ENCODE data around the gene TMEM135.

Gene TMEM135

DNA sequence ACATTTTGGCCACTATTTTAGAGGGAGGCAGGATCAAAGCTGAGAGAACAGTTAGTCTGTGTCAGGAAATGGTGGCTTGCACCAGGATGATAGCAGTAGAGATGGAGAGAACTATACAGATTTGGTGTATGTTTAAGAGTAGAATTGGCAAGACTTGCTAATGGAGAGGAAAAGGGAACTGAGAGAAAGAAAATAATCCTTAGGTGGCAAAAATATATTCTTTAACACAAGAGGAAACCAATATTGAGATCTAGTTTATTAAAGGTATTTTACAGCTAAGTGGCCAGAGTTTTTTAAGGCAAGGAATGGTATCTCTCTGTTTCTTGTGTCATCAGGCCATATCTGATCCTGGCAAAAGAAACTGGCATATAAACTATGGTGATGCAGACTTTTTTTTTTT, 278.8 kb downstream of the TMEM135 start:
- no peak for DNase-seq

DNA sequence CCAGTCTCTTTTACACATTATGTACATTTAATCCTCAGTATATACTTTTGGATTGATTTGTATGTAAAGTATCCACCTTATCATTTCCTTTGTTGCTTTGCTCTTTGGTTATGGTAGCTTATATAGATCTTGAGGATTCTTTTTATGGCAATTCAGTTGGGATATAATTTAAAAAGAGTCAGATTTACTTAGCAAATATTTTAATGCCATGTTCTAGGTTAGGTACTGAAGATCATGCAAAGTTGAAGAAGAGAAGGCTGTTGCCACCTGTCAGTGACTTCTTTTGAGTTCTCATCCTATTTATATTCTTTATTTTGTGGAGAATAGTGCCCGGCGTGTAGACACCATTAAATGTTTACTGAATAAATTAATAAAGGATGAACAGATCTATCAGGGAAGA, 279.7 kb downstream of the TMEM135 start:
- no peak for DNase-seq

DNA sequence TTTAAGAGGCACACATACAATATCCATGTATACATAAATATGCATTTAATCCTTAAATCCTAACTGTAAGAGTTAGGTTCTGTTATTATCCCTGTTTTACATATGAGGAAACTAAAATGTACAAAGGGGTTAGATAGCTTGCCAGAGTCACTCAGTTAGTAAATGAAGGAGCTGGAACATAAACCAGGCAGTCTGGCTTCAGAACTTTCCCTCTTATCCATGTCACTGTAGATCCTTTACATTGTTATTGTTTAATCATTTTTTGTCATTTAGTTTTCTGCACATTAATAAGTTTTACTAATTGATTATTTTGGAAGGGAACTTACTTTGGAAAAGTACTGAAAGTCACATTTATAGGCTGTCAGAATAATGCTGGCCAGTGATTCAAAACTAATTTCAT, 282.4 kb downstream of the TMEM135 start:
- no peak for DNase-seq

DNA sequence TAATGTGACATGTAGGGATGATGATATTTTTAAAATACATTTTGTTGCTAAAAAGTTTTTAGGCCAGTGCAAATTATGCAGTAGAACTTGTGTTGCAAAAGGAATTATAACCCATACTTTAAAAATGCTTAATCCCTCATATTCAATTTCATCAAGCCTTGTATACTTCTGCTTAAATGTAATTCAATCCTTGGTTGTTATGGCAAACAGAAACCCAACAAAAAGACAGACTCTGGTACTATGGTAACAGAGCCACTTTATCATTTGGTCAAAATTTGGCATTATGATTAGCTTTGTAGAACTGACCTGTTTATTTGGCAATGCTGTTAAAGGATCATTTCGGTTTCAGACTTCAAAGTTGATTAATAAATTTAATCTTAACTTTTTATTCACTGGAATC, 284.8 kb downstream of the TMEM135 start:
- no peak for DNase-seq

DNA sequence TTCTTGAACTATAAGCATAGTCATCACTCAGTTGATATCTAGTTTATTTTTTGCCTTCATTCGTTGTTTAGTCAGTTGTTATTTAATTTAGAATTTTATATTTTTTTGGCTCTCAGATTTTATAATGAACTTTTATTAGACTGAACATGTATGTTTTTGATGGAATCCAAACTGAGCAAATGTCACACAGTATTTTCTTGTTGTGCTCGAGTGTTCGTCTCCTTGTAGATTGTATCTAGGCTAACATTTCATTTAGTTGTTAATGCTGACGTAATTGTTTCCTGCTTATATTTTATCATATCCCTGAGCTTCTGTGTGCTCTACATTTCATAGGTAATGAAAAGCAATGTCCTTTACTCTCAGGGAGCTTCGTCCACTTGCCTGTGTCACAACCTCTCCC, 286.2 kb downstream of the TMEM135 start:
- no peak for DNase-seq

DNA sequence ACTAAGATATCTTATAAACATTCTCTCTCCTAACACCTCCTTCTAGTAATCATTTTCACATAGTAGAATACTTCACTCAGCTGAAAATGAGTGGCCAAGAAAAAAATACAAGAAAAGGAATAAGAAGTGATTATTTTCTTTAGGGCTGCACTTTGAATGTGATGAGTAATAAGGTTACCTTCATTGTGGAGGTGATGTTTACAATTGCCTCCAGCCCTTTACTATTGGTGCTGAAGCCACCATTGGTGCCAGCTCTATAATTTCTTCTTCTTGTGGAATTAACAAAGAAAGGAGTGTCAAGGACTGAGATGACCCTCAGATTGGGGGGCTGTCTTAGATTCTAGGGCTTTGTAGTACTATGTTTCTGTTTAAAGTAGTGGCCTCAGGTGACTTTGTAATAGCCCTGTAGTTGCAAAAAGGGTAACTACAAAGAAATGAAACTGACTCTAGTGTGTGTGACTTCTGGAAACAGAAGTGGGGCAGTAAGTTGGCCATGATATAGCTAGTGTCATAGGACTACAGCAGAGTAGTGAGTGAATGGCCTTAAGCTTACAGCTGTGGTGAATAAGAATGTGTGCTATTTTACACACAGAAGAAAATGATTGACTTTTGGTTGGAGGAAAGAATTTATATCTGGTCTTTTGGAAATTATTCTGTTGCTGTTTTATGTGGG, 287.2 kb downstream of the TMEM135 start:
- DNase-seq: no peak

DNA sequence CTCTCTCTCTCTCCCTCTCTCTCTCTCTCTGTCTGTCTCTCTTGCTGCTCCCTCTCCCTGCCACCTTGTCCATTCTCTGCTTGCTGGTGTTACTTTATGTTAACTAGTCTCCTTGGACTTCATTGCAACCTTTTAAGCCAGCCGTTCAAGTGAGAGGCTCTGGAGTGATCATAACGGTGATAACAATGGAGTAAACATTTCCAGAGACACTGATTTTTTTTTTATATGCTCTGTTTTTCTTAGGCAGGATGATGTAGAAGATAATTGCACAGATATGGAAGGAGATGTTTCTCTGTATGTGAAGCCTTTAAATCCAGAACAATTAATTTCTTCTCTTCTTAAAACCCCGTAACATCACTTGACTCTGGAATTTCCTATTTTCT, 287.7 kb downstream of the TMEM135 start:
- no peak for DNase-seq

DNA sequence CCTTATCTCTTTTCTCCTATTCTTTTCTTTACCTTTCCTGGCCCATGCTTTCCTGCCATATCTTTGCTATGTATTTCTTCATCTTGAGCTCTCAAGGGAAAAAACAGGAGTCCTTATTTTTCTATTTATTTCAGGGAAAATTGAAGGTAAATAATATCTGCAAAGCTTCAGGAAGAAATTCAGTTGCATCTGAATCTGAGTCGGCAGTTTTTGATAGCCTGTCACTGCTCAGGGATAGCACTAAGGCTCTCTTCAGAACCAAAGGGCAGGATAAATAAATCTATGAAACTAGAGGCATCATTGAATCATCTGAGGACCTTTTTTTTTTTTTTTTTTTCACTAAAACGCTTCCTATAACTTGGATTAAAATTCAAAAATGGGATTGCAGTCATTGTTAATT, 288.9 kb downstream of the TMEM135 start:
- DNase-seq: no peak

DNA sequence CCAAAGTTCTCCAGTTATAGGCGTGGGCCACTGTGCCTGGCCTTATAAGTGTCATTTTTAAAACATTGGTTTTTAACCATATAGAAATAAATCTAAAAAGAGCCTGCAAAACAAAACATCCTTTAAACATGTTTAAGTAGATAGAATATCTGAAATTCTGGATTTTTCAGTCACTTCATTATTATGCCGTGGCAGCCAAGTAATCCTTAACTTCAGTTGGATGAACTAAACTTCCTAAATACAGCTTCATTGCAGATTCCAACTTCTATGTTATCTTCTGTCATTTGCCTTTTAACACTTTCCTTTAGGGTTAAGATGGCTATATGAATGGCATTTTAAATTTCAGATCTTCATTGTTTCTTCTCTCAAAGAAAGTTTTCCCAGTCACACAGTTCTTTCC, 291.4 kb downstream of the TMEM135 start:
- DNase-seq: no peak

DNA sequence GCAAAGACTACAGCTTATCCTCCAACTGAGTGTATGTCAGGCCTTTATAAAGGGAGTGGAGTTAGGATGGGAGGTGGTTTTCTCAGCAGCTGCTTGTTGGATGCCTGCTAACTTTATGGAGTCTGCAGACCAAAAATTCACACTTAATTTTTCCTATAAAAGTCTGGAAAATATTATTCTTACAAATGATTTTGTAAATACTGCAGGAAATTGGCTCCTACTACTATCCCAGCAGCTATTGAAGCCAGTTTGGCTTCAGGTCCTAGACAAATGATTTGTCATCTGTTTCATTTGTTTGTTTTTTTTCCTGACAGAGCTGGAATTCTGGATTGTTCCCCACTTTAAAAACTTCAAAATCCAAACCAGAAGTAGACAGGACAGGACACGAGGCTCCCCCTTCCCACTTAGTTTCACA, 292.5 kb downstream of the TMEM135 start:
- no peak for DNase-seq

DNA sequence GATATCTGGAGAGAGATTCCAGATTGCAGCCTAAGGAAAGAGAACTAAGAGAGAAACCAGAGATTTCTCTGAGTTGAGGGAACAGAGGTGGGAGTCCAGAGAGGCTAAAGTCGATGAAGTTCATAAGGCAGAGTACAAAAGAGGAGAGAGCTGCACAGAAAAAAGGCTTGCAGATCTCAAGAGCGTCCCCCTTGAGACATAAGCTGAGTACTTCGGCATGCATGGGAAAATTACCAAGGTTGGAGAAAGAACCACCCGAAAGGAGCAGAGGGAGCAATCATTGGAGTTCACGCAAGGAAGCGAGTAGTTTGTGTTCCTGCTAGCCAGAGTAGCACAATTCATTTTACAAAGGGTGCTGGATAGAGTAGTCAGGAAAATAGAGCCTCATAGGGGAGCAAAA, 293.5 kb downstream of the TMEM135 start:
- no peak for DNase-seq

DNA sequence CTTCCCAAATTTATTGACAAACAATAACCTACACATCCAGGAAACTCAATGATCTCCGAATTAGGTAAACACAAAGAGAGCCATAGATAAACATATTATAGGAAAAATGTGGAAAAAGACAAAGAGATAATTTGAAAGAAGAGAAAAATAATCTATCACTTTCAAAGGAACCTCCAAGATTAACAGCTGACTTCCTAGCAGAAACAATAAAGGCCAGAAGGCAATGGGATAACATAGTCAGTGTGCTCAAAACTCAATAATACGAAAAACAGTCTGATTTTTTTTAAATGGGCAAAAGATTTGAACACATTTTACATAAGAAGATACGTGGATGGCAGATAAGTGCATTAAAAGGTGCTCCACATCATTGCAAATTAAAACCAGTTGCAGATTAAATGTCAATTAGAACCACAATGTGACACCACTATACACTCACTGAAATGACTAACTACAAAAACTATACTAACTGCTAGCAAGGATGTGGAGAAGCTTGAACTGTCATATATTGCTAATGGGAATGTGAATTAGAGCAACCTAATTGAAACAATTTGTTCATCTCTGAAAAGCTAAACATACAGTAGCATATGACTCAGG, 300.4 kb downstream of the TMEM135 start:
- DNase-seq: no peak

DNA sequence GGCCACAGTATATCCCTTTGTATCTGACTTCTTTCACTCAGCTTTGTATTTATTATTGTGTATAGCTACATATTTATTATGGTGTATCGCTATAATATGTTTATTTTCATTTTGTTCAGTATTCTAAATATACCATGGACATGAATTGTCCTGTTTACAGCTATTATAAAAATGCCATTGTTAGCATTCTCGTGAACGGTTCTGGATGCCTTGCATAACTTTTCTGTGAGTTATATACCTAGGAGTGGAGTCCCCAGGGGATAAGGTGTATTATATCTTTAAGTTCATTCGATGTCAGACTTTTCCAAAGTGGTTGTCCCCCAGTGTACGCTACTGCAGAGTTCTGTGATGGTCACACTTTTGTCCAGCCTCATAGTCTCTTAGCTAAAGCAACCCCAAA, 301.7 kb downstream of the TMEM135 start:
- DNase-seq: no peak

DNA sequence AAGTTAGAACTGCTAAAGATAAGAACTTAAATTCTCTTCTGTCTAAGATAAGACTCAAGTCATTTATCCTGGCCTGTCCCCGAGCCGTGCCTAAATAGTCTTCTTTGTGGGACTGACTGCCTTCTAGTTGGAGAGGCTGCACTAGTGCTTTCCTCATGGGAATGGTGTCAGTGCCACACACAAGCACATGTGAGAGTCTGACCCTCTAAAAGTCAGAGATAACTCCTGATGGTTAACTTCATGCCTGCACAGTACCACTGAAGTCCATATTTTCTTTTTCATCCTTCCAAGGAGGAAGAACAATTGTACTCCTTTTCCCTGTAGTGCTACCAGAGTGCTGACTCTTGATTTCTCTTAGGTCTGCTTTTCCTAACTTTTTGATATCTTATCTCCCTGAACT, 309.7 kb downstream of the TMEM135 start:
- no peak for DNase-seq

DNA sequence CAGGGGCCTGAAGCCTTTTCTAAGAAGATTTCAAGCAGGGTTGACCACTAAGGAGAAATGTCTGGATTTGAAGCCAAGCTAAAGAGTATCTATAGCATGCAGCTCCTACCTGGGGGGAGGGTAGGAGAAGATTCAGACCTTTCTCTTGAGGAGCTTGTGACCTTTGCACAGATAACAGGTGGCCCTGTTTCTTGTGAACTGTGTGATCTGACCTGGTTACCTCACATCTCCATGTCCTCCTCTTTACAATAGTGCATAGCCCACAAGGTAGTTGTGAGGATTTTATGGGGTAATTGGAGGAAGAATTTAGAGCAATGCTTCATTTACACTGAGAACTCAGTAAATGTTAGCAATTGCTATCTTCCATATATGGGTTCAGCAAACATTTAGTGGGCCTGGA, 310.1 kb downstream of the TMEM135 start:
- no peak for DNase-seq

DNA sequence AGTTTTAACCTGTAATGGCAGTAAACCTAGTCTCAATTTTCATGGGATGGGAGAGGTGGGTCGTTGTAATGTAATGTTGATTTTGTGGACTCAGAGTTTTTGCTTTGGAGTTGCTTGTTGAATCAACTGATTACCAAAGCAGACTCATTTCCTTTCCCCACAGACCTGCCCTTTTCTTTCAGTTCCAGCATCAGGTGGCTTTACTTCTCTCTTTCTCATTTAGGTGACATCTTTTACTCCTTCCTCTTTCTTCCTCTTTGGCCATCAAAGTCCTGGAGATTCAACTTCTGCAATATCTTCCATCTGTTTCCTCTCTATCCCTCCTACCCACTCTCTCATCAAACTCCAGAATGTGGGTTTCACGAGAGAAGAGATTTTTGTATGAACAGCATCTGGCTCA, 313.9 kb downstream of the TMEM135 start:
- no peak for DNase-seq

DNA sequence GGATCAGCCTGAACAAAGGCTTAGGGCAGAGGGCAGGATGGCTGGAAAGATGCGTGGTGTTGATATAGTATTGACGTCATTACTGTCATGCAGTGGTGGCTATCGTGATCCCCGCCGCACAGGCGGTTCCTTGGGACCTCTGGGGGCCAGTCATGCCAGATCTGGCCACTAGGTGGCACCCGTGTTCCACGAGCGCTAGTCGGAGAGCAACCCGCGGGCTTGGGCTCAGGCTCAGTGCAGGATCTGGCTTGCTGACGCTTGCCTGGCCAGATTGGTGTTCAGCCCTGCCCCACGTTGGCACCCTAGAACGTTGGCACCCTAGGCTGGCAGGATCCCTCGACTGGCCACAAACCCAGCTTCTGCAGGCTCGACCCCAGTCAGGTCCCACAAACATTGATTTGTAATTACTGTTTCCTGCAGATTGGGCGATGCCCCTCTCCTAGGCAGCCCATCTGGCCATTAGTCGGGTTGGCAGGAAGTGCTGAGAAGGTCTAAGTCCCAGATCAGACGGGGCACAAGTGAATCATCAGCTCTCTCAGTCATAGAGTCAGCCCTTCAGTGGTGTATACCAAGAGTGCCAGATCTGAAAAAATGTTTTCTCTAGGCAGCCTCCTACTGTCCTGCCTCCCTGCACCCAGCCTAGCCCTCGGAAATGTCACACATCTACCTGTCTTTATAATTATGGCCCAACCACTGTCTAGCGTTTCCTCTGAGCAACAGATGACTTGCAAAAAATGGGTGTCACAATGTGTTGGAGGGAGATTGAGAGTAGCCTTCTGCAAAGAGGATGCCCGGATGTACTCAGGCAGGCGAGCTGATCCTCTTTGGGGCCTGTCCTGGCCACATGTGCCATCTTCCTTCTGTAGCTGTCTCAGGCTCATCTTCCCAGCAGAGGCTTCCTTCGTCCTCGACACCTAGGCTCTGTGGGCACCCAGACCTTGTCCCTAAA, 315.3 kb downstream of the TMEM135 start:
- peak; percentile 74 for DNase-seq

DNA sequence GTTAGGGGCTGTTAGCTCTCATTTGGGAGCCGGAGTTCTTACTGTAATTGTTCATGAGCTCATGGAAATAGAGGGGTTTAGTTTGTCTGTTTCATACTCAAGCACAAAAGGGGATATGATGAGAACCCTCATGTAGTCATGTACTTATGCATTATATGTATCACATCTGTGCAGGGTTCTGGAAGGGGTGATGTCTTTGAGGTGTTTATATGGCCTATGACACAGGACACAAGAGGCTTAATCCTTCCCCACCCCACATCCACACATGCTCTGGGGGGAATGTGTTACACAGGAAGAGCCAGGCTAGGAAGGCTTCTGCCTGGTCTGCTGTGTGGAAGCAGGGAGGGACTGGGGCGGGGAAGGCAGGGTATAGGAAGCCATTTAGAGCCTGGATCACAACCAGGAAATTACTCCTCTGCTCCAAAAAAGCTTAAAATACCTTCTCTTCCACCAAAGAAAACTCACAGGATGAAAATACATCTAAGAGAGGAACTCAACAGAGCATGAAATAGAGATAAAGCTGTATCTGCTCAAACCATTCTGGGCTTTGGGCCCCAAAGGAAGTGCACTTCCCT, 316.1 kb downstream of the TMEM135 start:
- DNase-seq: no peak

DNA sequence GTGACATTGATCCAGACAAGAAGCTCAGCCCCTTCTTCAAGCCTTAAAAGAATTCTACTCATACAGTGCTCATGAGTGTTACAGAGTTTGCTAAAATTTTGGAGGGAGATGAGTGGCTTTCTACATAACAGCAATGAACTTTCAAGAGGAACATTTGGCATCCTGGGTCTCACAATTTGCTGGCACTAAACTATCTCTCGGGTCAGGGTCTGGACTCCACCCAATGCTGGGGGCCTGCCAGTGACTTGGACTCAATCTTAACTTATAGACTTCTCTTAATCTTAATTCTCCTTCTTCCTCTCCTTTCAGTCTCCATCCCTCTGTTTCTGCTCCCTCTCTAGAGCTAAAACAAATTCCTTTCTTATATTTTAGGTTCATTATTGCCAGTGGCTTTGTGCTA, 317.9 kb downstream of the TMEM135 start:
- no peak for DNase-seq

DNA sequence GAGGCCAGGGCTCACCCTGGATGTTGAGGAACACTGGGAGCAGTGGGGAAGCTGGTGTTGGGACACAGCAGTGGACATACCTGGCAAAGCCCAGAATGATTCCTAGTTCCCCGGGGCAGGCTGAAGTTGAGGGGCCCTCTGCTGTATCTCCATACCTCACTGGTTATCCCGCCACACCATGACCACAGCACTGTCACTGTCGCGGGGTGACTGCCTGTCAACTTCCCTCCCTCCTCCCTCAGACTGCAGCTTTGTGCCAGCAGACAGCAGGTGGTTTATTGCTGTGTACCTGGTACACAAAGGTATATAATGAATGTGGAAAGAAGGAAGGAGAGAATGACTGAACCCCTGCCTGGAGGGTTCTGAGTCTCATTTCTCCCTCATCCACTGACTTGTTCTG, 318.7 kb downstream of the TMEM135 start:
- DNase-seq: no peak

DNA sequence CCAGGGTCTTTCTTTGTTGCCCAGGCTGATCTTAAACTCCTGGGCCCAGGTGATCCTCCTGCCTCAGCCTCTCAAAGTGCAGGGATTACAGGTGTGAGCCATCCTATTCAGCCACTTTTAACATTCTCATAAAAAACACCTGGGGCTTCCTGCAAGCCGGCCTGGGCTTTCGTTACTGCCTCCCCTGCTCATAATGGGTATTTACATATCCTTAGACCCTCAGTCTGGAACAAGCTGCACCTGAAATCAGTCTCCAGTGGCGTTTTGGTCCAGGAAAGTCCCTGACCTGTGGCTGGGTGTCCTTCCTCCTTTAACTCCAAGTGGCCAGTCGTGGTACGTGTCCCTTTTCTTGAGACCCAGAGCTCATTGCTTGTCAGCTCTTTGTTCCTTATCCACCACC, 320.7 kb downstream of the TMEM135 start:
- DNase-seq: no peak

DNA sequence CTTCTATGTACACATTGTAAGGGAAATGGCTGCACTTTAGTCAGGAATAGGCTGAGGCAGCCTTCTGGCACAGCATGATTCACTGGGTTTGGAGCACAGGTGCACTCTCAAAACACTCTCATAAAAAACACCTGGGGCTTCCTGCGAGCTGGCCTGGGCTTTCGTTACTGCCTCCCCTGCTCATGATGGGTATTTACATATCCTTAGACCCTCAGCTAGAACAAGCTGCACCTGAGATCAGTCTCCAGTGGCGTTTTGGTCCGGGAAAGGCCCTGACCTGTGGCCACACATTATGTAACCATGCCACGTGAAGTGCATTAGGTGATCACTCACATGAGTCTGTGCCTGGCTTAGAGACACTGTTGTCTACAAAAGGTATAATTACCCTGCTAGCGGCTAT, 321.7 kb downstream of the TMEM135 start:
- no peak for DNase-seq

DNA sequence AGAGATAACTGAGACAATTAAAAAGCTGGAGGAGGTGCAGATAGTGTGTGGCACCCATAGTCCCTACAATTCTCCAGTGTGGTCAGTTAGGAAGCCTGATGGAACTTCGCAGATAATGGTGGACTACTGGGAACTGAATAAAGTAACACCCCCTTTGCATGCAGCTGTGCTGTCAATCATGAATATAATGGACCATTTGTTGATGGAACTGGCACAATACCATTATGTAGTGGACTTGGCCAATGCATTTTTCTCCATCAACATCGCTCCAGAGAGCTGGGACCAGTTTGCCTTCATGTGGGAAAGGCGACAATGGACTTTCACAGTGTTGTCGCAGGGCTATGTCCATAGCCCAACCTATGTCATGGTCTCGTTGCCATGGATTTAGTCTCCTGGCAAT, 324.2 kb downstream of the TMEM135 start:
- no peak for DNase-seq

DNA sequence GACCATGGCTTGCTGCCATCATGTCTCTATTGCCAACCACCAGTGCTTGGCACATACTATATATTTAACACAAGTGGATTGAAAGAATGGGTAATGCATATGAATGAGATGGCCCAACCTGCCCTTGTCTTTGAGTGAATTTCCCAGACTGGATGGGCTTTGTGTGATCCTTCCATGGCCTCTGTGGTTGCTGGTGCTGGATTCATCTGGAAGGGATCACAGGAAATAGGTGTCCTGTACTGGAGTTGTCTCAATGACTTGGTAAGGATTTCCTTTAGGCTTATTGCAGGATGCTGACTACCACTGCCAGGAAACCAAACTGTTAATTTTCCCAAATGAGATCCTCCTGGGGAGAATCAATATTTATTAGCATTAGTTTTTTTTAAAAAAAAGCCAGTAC, 328.6 kb downstream of the TMEM135 start:
- no peak for DNase-seq

Measured in CD4-positive, alpha-beta T cell treated with Interleukin-10 for 1 hour (primary cell).